HCT116 (cell line): Measurements from ENCODE around the gene BMP7.

Experiments used
- CTCF ChIP-seq, 3 experiments: fragments of 200-600 bp in 1 of 3; sonication (generic) in 1 of 3; IDR thresholded peaks in 2 of 3; conservative IDR thresholded peaks in 1 of 3; 2 replicates each; pipeline ENCODE4 v1.5.1; 2012 to 2017; ENCODE audit warnings: low read depth in 2 of 3, low read length in 2 of 3, antibody characterized with exemption in 1 of 3, borderline replicate concordance in 1 of 3, control low read depth in 1 of 3, mild to moderate bottlenecking in 1 of 3, mixed read lengths in 1 of 3, mixed run types in 1 of 3, moderate library complexity in 1 of 3; ENCODE audit not compliant: insufficient read depth in 1 of 3
- EZH2 ChIP-seq: fragments of 200-600 bp; sonication (generic); IDR thresholded peaks from 2 replicates; pipeline ENCODE4 v1.6.1; 2017; ENCODE audit warnings: antibody characterized with exemption, mixed run types
- EZH2phosphoT487 ChIP-seq: fragments of 200-600 bp; IDR thresholded peaks from 2 replicates; pipeline ENCODE4 v1.6.1; 2018; ENCODE audit warnings: antibody characterized with exemption, borderline replicate concordance
- FOSL1 ChIP-seq: IDR thresholded peaks from 2 replicates; pipeline ENCODE4 v1.6.1; 2012; ENCODE audit warnings: low read depth
- JUND ChIP-seq: IDR thresholded peaks from 2 replicates; pipeline ENCODE4 v1.6.1; 2012
- MAX ChIP-seq: IDR thresholded peaks from 2 replicates; pipeline ENCODE4 v1.6.1; 2012
- POLR2A ChIP-seq: IDR thresholded peaks from 2 replicates; pipeline ENCODE4 v1.7.0; 2011; ENCODE audit warnings: borderline replicate concordance; ENCODE audit not compliant: insufficient read depth, insufficient read length; ENCODE audit errors: extremely low read depth
- POLR2AphosphoS5 ChIP-seq: IDR thresholded peaks from 2 replicates; pipeline ENCODE4 v1.6.1; 2011; ENCODE audit warnings: mild to moderate bottlenecking, low read depth, low read length, moderate library complexity
- REST ChIP-seq: IDR thresholded peaks from 2 replicates; pipeline ENCODE4 v1.6.1; 2012; ENCODE audit warnings: low read depth
- YY1 ChIP-seq: IDR thresholded peaks from 2 replicates; pipeline ENCODE4 v1.6.1; 2011; ENCODE audit warnings: low read length, low read depth, moderate library complexity, mild to moderate bottlenecking; ENCODE audit not compliant: insufficient replicate concordance; ENCODE audit errors: extremely low read depth
- ZBTB33 ChIP-seq: IDR thresholded peaks from 2 replicates; pipeline ENCODE4 v1.6.1; 2011; ENCODE audit warnings: mild to moderate bottlenecking, low read length, moderate library complexity; ENCODE audit not compliant: insufficient replicate concordance; ENCODE audit errors: extremely low read depth

GRCh38 chr20:57223648-57224489, 42.6 kb downstream of the BMP7 start:
- TF ChIP-seq CTCF (IDR thresholded peaks at IDR 0.05 in 2 of 3, conservative IDR thresholded peaks at IDR 0.05 in 1 of 3; ENCODE audit: borderline replicate concordance in 1 of 3, insufficient read depth in 1 of 3, low read depth in 2 of 3, low read length in 2 of 3) (peak in 2 of 3 experiments; percentile 16 to 22; a peak in 2 of 6 replicates), ZBTB33 (no peak), YY1 (no peak), EZH2 (no peak), FOSL1 (no peak), REST (no peak), POLR2A (no peak), POLR2AphosphoS5 (no peak), JUND (no peak), MAX (no peak), EZH2phosphoT487 (no peak)
